HEK293 (cell line): ENCODE measurements around the gene DEPDC5.
A peak's percentile ranks its signal among the peaks of the same experiment; 100 is the strongest.

Experiments
- GLI4 ChIP-seq: fragments of 450-650 bp; formaldehyde crosslinking; IDR thresholded peaks from 2 replicates; pipeline ENCODE4 v1.5.1; 2016; ENCODE audit warnings: missing biosample characterization, missing genetic modification characterization
- KLF9 ChIP-seq: fragments of 450-650 bp; formaldehyde crosslinking; IDR thresholded peaks from 2 replicates; pipeline ENCODE4 v1.5.1; 2016; ENCODE audit warnings: missing biosample characterization, missing genetic modification characterization, low read depth
- OSR2 ChIP-seq: fragments of 450-650 bp; formaldehyde crosslinking; IDR thresholded peaks from 2 replicates; pipeline ENCODE4 v1.5.1; 2016; ENCODE audit warnings: missing biosample characterization, missing genetic modification characterization
- TRIM28 ChIP-seq: IDR thresholded peaks from 2 replicates; pipeline ENCODE4 v1.6.1; 2011; ENCODE audit warnings: low read length, control low read depth, borderline replicate concordance
- WT1 ChIP-seq: fragments of 450-650 bp; formaldehyde crosslinking; IDR thresholded peaks from 2 replicates; pipeline ENCODE4 v1.5.1; 2016; ENCODE audit warnings: missing biosample characterization, missing genetic modification characterization
- ZNF157 ChIP-seq: fragments of 450-650 bp; formaldehyde crosslinking; IDR thresholded peaks from 2 replicates; pipeline ENCODE4 v1.5.1; 2016; ENCODE audit warnings: missing biosample characterization, missing genetic modification characterization
- ZNF175 ChIP-seq: fragments of 450-650 bp; formaldehyde crosslinking; IDR thresholded peaks from 2 replicates; pipeline ENCODE4 v1.5.1; 2016; ENCODE audit warnings: missing biosample characterization, missing genetic modification characterization
- ZNF394 ChIP-seq: fragments of 450-650 bp; formaldehyde crosslinking; IDR thresholded peaks from 2 replicates; pipeline ENCODE4 v1.5.1; 2016; ENCODE audit warnings: missing biosample characterization, missing genetic modification characterization, mild to moderate bottlenecking, moderate library complexity, borderline replicate concordance
- ZNF416 ChIP-seq: fragments of 450-650 bp; formaldehyde crosslinking; IDR thresholded peaks from 2 replicates; pipeline ENCODE4 v1.5.1; 2016; ENCODE audit warnings: missing biosample characterization, missing genetic modification characterization
- ZNF473 ChIP-seq: fragments of 450-650 bp; formaldehyde crosslinking; IDR thresholded peaks from 2 replicates; pipeline ENCODE4 v1.5.1; 2017; ENCODE audit warnings: missing biosample characterization, missing genetic modification characterization
- ZNF544 ChIP-seq: fragments of 450-650 bp; formaldehyde crosslinking; IDR thresholded peaks from 2 replicates; pipeline ENCODE4 v1.5.0; 2017; ENCODE audit warnings: missing biosample characterization, missing genetic modification characterization
- ZNF626 ChIP-seq: fragments of 450-650 bp; sonication (Bioruptor Pico); formaldehyde crosslinking; IDR thresholded peaks from 2 replicates; pipeline ENCODE4 v1.5.1; 2018; ENCODE audit warnings: missing biosample characterization, missing genetic modification characterization, inconsistent platforms
- ZSCAN16 ChIP-seq: fragments of 450-650 bp; formaldehyde crosslinking; IDR thresholded peaks from 2 replicates; pipeline ENCODE4 v1.5.1; 2016; ENCODE audit warnings: missing biosample characterization, missing genetic modification characterization
- ZXDB ChIP-seq: fragments of 450-650 bp; formaldehyde crosslinking; IDR thresholded peaks from 2 replicates; pipeline ENCODE4 v1.5.1; 2016; ENCODE audit warnings: missing biosample characterization, missing genetic modification characterization
- TF ChIP-seq, protein P1 (sequence below): fragments of 450-650 bp; formaldehyde crosslinking; conservative IDR thresholded peaks from 2 replicates; pipeline ENCODE4 v1.5.1; 2016; ENCODE audit warnings: low read depth, missing biosample characterization, missing genetic modification characterization
- TF ChIP-seq, protein P2 (sequence below): fragments of 450-650 bp; formaldehyde crosslinking; IDR thresholded peaks from 2 replicates; pipeline ENCODE4 v1.5.1; 2016; ENCODE audit warnings: missing biosample characterization, missing genetic modification characterization
- TF ChIP-seq, protein P3 (sequence below): fragments of 450-650 bp; formaldehyde crosslinking; IDR thresholded peaks from 2 replicates; pipeline ENCODE4 v1.5.1; 2016; ENCODE audit warnings: missing biosample characterization, missing genetic modification characterization
- TF ChIP-seq, protein P4 (sequence below): fragments of 450-650 bp; formaldehyde crosslinking; IDR thresholded peaks from 2 replicates; pipeline ENCODE4 v1.5.1; 2016; ENCODE audit warnings: missing biosample characterization, missing genetic modification characterization
- TF ChIP-seq, protein P5 (sequence below): fragments of 450-650 bp; formaldehyde crosslinking; IDR thresholded peaks from 2 replicates; pipeline ENCODE4 v1.5.1; 2016; ENCODE audit warnings: missing biosample characterization, missing genetic modification characterization
- TF ChIP-seq, protein P6 (sequence below): fragments of 450-650 bp; formaldehyde crosslinking; optimal IDR thresholded peaks from 2 replicates; pipeline ENCODE3; 2016; ENCODE audit warnings: missing biosample characterization, mild to moderate bottlenecking, missing genetic modification characterization
- TF ChIP-seq, protein P7 (sequence below): fragments of 450-650 bp; formaldehyde crosslinking; IDR thresholded peaks from 2 replicates; pipeline ENCODE4 v1.5.1; 2016; ENCODE audit warnings: missing biosample characterization, missing genetic modification characterization

DEPDC5 gene

DNA sequence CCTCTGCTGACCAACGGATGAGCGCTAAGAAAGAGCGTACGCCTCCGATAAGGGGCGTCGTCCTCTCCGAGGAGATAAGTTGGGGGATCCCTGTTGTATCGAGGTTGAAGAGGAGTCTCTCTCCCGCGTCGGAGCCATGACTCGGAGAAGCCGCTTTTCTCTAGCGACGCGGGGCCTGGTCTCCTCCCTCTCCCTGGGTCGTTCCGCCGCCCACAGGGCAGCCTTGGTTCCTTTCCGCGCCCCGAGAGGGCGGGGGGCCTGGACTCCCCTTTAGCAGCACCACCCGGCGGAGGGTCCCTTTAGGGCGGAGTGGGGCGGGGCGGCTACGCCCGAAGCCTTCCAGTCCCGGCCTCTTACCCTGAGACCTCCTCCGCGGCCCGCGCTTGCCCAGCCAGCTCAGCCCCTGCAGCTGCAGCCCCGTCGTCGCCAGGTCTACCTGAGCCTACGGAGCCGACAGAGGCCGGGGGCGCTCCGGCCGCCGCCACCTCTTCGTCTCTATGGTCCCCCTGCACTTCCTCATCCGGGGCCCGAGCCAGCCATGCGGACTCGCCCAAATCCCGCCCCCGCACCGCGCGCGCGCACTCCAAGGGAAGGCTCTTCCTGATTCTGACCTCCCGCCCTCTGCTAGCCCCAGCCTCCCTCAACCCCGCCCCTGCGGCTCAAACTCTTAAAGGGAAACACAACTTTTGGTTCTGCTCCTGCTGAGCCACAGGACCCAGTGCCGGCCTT lies 4.0 kb upstream of the DEPDC5 start, which contains the start of gene PRR14L (continued):
- TF ChIP-seq, protein P1, sequence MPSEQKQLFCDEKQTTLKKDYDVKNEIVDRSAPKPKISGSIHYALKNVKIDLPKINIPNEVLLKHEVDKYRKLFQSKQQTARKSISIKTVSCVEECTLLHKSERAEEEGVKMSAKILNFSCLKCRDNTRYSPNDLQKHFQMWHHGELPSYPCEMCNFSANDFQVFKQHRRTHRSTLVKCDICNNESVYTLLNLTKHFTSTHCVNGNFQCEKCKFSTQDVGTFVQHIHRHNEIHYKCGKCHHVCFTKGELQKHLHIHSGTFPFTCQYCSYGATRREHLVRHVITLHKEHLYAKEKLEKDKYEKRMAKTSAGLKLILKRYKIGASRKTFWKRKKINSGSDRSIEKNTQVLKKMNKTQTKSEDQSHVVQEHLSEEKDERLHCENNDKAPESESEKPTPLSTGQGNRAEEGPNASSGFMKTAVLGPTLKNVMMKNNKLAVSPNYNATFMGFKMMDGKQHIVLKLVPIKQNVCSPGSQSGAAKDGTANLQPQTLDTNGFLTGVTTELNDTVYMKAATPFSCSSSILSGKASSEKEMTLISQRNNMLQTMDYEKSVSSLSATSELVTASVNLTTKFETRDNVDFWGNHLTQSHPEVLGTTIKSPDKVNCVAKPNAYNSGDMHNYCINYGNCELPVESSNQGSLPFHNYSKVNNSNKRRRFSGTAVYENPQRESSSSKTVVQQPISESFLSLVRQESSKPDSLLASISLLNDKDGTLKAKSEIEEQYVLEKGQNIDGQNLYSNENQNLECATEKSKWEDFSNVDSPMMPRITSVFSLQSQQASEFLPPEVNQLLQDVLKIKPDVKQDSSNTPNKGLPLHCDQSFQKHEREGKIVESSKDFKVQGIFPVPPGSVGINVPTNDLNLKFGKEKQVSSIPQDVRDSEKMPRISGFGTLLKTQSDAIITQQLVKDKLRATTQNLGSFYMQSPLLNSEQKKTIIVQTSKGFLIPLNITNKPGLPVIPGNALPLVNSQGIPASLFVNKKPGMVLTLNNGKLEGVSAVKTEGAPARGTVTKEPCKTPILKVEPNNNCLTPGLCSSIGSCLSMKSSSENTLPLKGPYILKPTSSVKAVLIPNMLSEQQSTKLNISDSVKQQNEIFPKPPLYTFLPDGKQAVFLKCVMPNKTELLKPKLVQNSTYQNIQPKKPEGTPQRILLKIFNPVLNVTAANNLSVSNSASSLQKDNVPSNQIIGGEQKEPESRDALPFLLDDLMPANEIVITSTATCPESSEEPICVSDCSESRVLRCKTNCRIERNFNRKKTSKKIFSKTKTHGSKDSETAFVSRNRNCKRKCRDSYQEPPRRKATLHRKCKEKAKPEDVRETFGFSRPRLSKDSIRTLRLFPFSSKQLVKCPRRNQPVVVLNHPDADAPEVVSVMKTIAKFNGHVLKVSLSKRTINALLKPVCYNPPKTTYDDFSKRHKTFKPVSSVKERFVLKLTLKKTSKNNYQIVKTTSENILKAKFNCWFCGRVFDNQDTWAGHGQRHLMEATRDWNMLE (tag by site-specific recombination), result peak; percentile 82
- TF ChIP-seq, protein P2, sequence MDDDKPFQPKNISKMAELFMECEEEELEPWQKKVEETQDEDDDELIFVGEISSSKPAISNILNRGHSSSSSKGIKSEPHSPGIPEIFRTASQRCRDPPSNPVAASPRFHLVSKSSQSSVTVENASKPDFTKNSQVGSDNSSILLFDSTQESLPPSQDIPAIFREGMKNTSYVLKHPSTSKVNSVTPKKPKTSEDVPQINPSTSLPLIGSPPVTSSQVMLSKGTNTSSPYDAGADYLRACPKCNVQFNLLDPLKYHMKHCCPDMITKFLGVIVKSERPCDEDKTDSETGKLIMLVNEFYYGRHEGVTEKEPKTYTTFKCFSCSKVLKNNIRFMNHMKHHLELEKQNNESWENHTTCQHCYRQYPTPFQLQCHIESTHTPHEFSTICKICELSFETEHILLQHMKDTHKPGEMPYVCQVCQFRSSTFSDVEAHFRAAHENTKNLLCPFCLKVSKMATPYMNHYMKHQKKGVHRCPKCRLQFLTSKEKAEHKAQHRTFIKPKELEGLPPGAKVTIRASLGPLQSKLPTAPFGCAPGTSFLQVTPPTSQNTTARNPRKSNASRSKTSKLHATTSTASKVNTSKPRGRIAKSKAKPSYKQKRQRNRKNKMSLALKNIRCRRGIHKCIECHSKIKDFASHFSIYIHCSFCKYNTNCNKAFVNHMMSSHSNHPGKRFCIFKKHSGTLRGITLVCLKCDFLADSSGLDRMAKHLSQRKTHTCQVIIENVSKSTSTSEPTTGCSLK (tag by site-specific recombination), result no peak
- TF ChIP-seq KLF9 (tag by site-specific recombination) (peak; percentile 82), ZNF416 (tag by site-specific recombination) (no peak), ZNF157 (tag by site-specific recombination) (no peak), TRIM28 (peak; percentile 63; the same call in 1 of the 2 replicates), ZNF544 (tag by site-specific recombination) (no peak), ZNF473 (tag by site-specific recombination) (no peak), WT1 (tag by site-specific recombination) (peak; percentile 52), ZXDB (tag by site-specific recombination) (peak; percentile 99), GLI4 (no peak), OSR2 (tag by site-specific recombination) (no peak), ZSCAN16 (tag by site-specific recombination) (peak; percentile 65; the same call in 1 of the 2 replicates), ZNF394 (tag by site-specific recombination) (0 out of 2 replicates have a peak, but pooled peaks have one; percentile 46), ZNF175 (no peak), ZNF626 (no peak)
- TF ChIP-seq, protein P3, sequence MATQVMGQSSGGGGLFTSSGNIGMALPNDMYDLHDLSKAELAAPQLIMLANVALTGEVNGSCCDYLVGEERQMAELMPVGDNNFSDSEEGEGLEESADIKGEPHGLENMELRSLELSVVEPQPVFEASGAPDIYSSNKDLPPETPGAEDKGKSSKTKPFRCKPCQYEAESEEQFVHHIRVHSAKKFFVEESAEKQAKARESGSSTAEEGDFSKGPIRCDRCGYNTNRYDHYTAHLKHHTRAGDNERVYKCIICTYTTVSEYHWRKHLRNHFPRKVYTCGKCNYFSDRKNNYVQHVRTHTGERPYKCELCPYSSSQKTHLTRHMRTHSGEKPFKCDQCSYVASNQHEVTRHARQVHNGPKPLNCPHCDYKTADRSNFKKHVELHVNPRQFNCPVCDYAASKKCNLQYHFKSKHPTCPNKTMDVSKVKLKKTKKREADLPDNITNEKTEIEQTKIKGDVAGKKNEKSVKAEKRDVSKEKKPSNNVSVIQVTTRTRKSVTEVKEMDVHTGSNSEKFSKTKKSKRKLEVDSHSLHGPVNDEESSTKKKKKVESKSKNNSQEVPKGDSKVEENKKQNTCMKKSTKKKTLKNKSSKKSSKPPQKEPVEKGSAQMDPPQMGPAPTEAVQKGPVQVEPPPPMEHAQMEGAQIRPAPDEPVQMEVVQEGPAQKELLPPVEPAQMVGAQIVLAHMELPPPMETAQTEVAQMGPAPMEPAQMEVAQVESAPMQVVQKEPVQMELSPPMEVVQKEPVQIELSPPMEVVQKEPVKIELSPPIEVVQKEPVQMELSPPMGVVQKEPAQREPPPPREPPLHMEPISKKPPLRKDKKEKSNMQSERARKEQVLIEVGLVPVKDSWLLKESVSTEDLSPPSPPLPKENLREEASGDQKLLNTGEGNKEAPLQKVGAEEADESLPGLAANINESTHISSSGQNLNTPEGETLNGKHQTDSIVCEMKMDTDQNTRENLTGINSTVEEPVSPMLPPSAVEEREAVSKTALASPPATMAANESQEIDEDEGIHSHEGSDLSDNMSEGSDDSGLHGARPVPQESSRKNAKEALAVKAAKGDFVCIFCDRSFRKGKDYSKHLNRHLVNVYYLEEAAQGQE (tag by site-specific recombination), result no peak
- TF ChIP-seq, protein P4, sequence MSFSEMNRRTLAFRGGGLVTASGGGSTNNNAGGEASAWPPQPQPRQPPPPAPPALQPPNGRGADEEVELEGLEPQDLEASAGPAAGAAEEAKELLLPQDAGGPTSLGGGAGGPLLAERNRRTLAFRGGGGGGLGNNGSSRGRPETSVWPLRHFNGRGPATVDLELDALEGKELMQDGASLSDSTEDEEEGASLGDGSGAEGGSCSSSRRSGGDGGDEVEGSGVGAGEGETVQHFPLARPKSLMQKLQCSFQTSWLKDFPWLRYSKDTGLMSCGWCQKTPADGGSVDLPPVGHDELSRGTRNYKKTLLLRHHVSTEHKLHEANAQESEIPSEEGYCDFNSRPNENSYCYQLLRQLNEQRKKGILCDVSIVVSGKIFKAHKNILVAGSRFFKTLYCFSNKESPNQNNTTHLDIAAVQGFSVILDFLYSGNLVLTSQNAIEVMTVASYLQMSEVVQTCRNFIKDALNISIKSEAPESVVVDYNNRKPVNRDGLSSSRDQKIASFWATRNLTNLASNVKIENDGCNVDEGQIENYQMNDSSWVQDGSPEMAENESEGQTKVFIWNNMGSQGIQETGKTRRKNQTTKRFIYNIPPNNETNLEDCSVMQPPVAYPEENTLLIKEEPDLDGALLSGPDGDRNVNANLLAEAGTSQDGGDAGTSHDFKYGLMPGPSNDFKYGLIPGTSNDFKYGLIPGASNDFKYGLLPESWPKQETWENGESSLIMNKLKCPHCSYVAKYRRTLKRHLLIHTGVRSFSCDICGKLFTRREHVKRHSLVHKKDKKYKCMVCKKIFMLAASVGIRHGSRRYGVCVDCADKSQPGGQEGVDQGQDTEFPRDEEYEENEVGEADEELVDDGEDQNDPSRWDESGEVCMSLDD (tag by site-specific recombination), result peak; percentile 87; the same call in 1 of the 2 replicates
- TF ChIP-seq, protein P5, sequence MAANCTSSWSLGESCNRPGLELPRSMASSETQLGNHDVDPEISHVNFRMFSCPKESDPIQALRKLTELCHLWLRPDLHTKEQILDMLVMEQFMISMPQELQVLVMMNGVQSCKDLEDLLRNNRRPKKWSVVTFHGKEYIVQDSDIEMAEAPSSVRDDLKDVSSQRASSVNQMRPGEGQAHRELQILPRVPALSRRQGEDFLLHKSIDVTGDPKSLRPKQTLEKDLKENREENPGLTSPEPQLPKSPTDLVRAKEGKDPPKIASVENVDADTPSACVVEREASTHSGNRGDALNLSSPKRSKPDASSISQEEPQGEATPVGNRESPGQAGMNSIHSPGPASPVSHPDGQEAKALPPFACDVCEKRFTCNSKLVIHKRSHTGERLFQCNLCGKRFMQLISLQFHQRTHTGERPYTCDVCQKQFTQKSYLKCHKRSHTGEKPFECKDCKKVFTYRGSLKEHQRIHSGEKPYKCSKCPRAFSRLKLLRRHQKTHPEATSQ, result 0 out of 2 replicates have a peak, but pooled peaks have one; percentile 64
- TF ChIP-seq, protein P6, sequence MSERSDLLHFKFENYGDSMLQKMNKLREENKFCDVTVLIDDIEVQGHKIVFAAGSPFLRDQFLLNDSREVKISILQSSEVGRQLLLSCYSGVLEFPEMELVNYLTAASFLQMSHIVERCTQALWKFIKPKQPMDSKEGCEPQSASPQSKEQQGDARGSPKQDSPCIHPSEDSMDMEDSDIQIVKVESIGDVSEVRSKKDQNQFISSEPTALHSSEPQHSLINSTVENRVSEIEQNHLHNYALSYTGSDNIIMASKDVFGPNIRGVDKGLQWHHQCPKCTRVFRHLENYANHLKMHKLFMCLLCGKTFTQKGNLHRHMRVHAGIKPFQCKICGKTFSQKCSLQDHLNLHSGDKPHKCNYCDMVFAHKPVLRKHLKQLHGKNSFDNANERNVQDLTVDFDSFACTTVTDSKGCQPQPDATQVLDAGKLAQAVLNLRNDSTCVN (tag by site-specific recombination), result peak; percentile 95
- TF ChIP-seq, protein P7, sequence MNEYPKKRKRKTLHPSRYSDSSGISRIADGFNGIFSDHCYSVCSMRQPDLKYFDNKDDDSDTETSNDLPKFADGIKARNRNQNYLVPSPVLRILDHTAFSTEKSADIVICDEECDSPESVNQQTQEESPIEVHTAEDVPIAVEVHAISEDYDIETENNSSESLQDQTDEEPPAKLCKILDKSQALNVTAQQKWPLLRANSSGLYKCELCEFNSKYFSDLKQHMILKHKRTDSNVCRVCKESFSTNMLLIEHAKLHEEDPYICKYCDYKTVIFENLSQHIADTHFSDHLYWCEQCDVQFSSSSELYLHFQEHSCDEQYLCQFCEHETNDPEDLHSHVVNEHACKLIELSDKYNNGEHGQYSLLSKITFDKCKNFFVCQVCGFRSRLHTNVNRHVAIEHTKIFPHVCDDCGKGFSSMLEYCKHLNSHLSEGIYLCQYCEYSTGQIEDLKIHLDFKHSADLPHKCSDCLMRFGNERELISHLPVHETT (tag by site-specific recombination), result peak; percentile 47; the same call in 1 of the 2 replicates
